ENCODE measurements around the gene BTK. TPM values are rescaled to one million over a fixed set of nuclear protein-coding genes. Genes with fewer than 3 reads are reported as not detected.

Gene BTK
- total and polyA plus RNA-seq, 2 experiments from 2014 or later: 0.06 TPM

GRCh38 chrX:101368800-101369199 is 17.2 kb downstream of the BTK start:
- Histone ChIP-seq H3K27me3 (no peaks in the 10 kb centered on the region), H3K36me3 (no peaks in the 10 kb centered on the region), H3K27ac (no peak overlapping the region), H3K4me1 (ENCODE audit: low read depth) (no peaks in the 10 kb centered on the region), H3K9me3 (ENCODE audit: low read depth) (no peaks in the 10 kb centered on the region), H3K4me3 (no peak overlapping the region)
- no peak for TF ChIP-seq CTCF (IDR thresholded peaks at IDR 0.05; ENCODE audit: low read depth, low read length)
- DNase-seq (ENCODE audit: low read depth in 1 of 2, low spot score in 1 of 2): no peak

- Histone ChIP-seq H3K4me1 (ENCODE audit: low read depth) (no peaks in the 10 kb centered on the region), H3K4me3 (no peak overlapping the region), H3K27me3 (no peaks in the 10 kb centered on the region), H3K9me3 (ENCODE audit: low read depth) (no peaks in the 10 kb centered on the region), H3K27ac (no peak overlapping the region), H3K36me3 (no peaks in the 10 kb centered on the region)
- no peak for DNase-seq (ENCODE audit: low read depth in 1 of 2, low spot score in 1 of 2)
- TF ChIP-seq CTCF (IDR thresholded peaks at IDR 0.05; ENCODE audit: low read depth, low read length): no peak
Observed at GRCh38 chrX:101365301-101365795, 20.6 kb downstream of the BTK start.

GRCh38 chrX:101362757-101363156 is 23.2 kb downstream of the BTK start:
- Histone ChIP-seq H3K9me3 (ENCODE audit: low read depth) (no peaks in the 10 kb centered on the region), H3K27me3 (no peaks in the 10 kb centered on the region), H3K4me3 (no peak overlapping the region), H3K27ac (no peak overlapping the region), H3K36me3 (no peaks in the 10 kb centered on the region), H3K4me1 (ENCODE audit: low read depth) (no peaks in the 10 kb centered on the region)
- DNase-seq (ENCODE audit: low read depth in 1 of 2, low spot score in 1 of 2): no peak
- TF ChIP-seq CTCF (IDR thresholded peaks at IDR 0.05; ENCODE audit: low read depth, low read length): no peak

GRCh38 chrX:101362116-101362515 is 23.9 kb downstream of the BTK start:
- TF ChIP-seq CTCF (IDR thresholded peaks at IDR 0.05; ENCODE audit: low read depth, low read length): no peak
- no peak overlapping the region for H3K27ac ChIP-seq
- no peaks in the 10 kb centered on the region for H3K36me3 ChIP-seq
- no peaks in the 10 kb centered on the region for H3K4me1 ChIP-seq (ENCODE audit: low read depth)
- no peak for DNase-seq (ENCODE audit: low read depth in 1 of 2, low spot score in 1 of 2)
- no peaks in the 10 kb centered on the region for H3K27me3 ChIP-seq
- no peak overlapping the region for H3K4me3 ChIP-seq
- no peaks in the 10 kb centered on the region for H3K9me3 ChIP-seq (ENCODE audit: low read depth)

GRCh38 chrX:101360390-101360789 is 25.6 kb downstream of the BTK start:
- no peak for TF ChIP-seq CTCF (IDR thresholded peaks at IDR 0.05; ENCODE audit: low read depth, low read length)
- H3K27ac ChIP-seq: no peak overlapping the region
- H3K36me3 ChIP-seq: no peaks in the 10 kb centered on the region
- no peaks in the 10 kb centered on the region for H3K27me3 ChIP-seq
- no peak overlapping the region for H3K4me3 ChIP-seq
- no peaks in the 10 kb centered on the region for H3K9me3 ChIP-seq (ENCODE audit: low read depth)
- no peaks in the 10 kb centered on the region for H3K4me1 ChIP-seq (ENCODE audit: low read depth)
- DNase-seq (ENCODE audit: low read depth in 1 of 2, low spot score in 1 of 2): no peak

- Histone ChIP-seq H3K4me3 (no peak overlapping the region), H3K27me3 (no peaks in the 10 kb centered on the region), H3K4me1 (ENCODE audit: low read depth) (no peaks in the 10 kb centered on the region), H3K9me3 (ENCODE audit: low read depth) (no peaks in the 10 kb centered on the region), H3K27ac (no peak overlapping the region), H3K36me3 (no peaks in the 10 kb centered on the region)
- no peak for DNase-seq (ENCODE audit: low read depth in 1 of 2, low spot score in 1 of 2)
- TF ChIP-seq CTCF (IDR thresholded peaks at IDR 0.05; ENCODE audit: low read depth, low read length): no peak
Observed at GRCh38 chrX:101359966-101360365, 26.0 kb downstream of the BTK start.

Measured in cardiac muscle cell (in vitro differentiated cells and primary cell).